GM23338 (cell line): ENCODE measurements around the gene CPT1A.

Experiments used
- CREB1 ChIP-seq: fragments of 250-450 bp; sonication (Bioruptor Pico); IDR thresholded peaks from 2 replicates; pipeline ENCODE4 v1.5.0; 2020; ENCODE audit warnings: low read depth, mild to moderate bottlenecking, moderate library complexity
- CTCF ChIP-seq, 2 experiments: fragments of 200-600 bp in 1 of 2; sonication (generic) in 1 of 2; conservative IDR thresholded peaks; 2 replicates each; pipeline versions ENCODE4 v1.5.1 to v1.6.1; 2016 to 2017; ENCODE audit warnings: antibody characterized with exemption in 2 of 2, low read depth in 2 of 2, mild to moderate bottlenecking in 2 of 2, moderate library complexity in 1 of 2
- EZH2 ChIP-seq: fragments of 200-600 bp; sonication (generic); IDR thresholded peaks from one replicate; pipeline ENCODE4 v1.8.0; 2017; ENCODE audit warnings: antibody characterized with exemption, mild to moderate bottlenecking, low read depth; ENCODE audit not compliant: unreplicated experiment
- EZH2phosphoT487 ChIP-seq: fragments of 200-600 bp; sonication (generic); IDR thresholded peaks from one replicate; pipeline ENCODE4 v1.8.1; 2018; ENCODE audit warnings: antibody characterized with exemption; ENCODE audit not compliant: unreplicated experiment
- JUNB ChIP-seq: IDR thresholded peaks from one replicate; pipeline ENCODE4 v1.6.1; 2016; ENCODE audit warnings: antibody characterized with exemption; ENCODE audit not compliant: unreplicated experiment
- NANOG ChIP-seq: IDR thresholded peaks from 2 replicates; pipeline ENCODE4 v1.6.1; 2016; ENCODE audit warnings: antibody characterized with exemption, borderline replicate concordance
- POLR2AphosphoS5 ChIP-seq: IDR thresholded peaks from 2 replicates; pipeline ENCODE4 v1.6.1; 2016; ENCODE audit warnings: antibody characterized with exemption, low read depth
- REST ChIP-seq: IDR thresholded peaks from one replicate; pipeline ENCODE4 v1.6.1; 2018; ENCODE audit warnings: antibody characterized with exemption; ENCODE audit not compliant: unreplicated experiment
- ZNF331 ChIP-seq: fragments of 250-450 bp; sonication (Bioruptor Pico); IDR thresholded peaks from 2 replicates; pipeline ENCODE4 v1.5.0; 2020; ENCODE audit warnings: low read depth, mild to moderate bottlenecking, moderate library complexity
- ZNF462 ChIP-seq: fragments of 250-450 bp; sonication (Bioruptor Pico); IDR thresholded peaks from 2 replicates; pipeline ENCODE4 v1.5.0; 2020; ENCODE audit warnings: mild to moderate bottlenecking, moderate library complexity

- TF ChIP-seq CTCF (conservative IDR thresholded peaks at IDR 0.05; ENCODE audit: low read depth in 2 of 2) (no peak), EZH2phosphoT487 (no peak), POLR2AphosphoS5 (no peak), ZNF331 (CRISPR knock-in tag) (no peak), ZNF462 (CRISPR knock-in tag) (no peak), JUNB (no peak), NANOG (no peak), EZH2 (no peak), CREB1 (CRISPR knock-in tag) (no peak), REST (no peak)
These were observed 1.4 kb upstream of the CPT1A start for GRCh38 chr11:68843052-68843561.
